Measurements from ENCODE around the gene FBRS.
A peak's percentile ranks its signal among the peaks of the same experiment; 100 is the strongest.

FBRS gene

GRCh38 chr16:30651124-30652004, 6.9 kb upstream of the FBRS start:
- H3K27ac ChIP-seq, result peak overlapping the region; percentile 98
- TF ChIP-seq CTCF (conservative IDR thresholded peaks at IDR 0.05; ENCODE audit: low read depth), result peak; percentile 79
- ChIA-PET CTCF (interaction anchor here (0.6 to 1.6 kb wide), 3 partner anchors 116 to 466 kb away, joined by 4 to 5 read pairs (median 4); partner anchors contain the start of gene DCTPP1), POLR2A (ENCODE audit: low non-redundant PET) (interaction anchor here (0.9 kb wide), 1 partner anchor 124 kb away, joined by 3 read pairs; no protein-coding TSS in a partner anchor)
- peak; percentile 40 for DNase-seq (ENCODE audit: low spot score)

- DNase-seq (ENCODE audit: low spot score), result no peak
- H3K27ac ChIP-seq, result peak overlapping the region; percentile 98
- POLR2A ChIA-PET (ENCODE audit: low non-redundant PET), result interaction anchor here (0.7 kb wide), 1 partner anchor 10 kb away, joined by 3 read pairs; no protein-coding TSS in a partner anchor
- CTCF ChIA-PET, result no interaction called here
- TF ChIP-seq CTCF (conservative IDR thresholded peaks at IDR 0.05; ENCODE audit: low read depth), result no peak
Measured at GRCh38 chr16:30652005-30652296, 6.3 kb upstream of the FBRS start.

GRCh38 chr16:30652718-30653117, 5.5 kb upstream of the FBRS start:
- ChIA-PET CTCF (no interaction called here), POLR2A (ENCODE audit: low non-redundant PET) (interaction anchor here (0.7 kb wide), 1 partner anchor 9 kb away, joined by 3 read pairs; no protein-coding TSS in a partner anchor)
- no peak for TF ChIP-seq CTCF (conservative IDR thresholded peaks at IDR 0.05; ENCODE audit: low read depth)
- H3K27ac ChIP-seq, result peak overlapping the region; percentile 98
- no peak for DNase-seq (ENCODE audit: low spot score)

- ChIA-PET POLR2A (ENCODE audit: low non-redundant PET) (no interaction called here), CTCF (interaction anchor here (1.8 kb wide), 1 partner anchor 39 kb away, joined by 4 read pairs; no protein-coding TSS in a partner anchor)
- DNase-seq (ENCODE audit: low spot score), result no peak
- peak overlapping the region; percentile 98 for H3K27ac ChIP-seq
- no peak for TF ChIP-seq CTCF (conservative IDR thresholded peaks at IDR 0.05; ENCODE audit: low read depth)
Measured at GRCh38 chr16:30654856-30655255, 3.4 kb upstream of the FBRS start.

GRCh38 chr16:30655815-30656347, 2.4 kb upstream of the FBRS start:
- peak overlapping the region; percentile 98 for H3K27ac ChIP-seq
- ChIA-PET POLR2A (ENCODE audit: low non-redundant PET) (no interaction called here), CTCF (interaction anchor here (0.6 kb wide), 1 partner anchor 102 kb away, joined by 3 read pairs; no protein-coding TSS in a partner anchor)
- no peak for TF ChIP-seq CTCF (conservative IDR thresholded peaks at IDR 0.05; ENCODE audit: low read depth)
- no peak for DNase-seq (ENCODE audit: low spot score)

GRCh38 chr16:30656388-30656787, 1.8 kb upstream of the FBRS start:
- peak overlapping the region; percentile 98 for H3K27ac ChIP-seq
- ChIA-PET POLR2A (ENCODE audit: low non-redundant PET) (no interaction called here), CTCF (interaction anchor here (0.6 kb wide), 1 partner anchor 101 kb away, joined by 3 read pairs; no protein-coding TSS in a partner anchor)
- no peak for TF ChIP-seq CTCF (conservative IDR thresholded peaks at IDR 0.05; ENCODE audit: low read depth)
- DNase-seq (ENCODE audit: low spot score), result no peak
